GM19351 (cell line): ENCODE measurements around the gene SAA1.

Source experiments
- ATAC-seq: cut with Tn5 transposase; IDR thresholded peaks from one replicate; pipeline ENCODE4 v1.9.1; 2021; ENCODE audit warnings: mild to moderate bottlenecking, moderate library complexity; ENCODE audit not compliant: unreplicated experiment

The SAA1 gene

GRCh38 chr11:18308242-18308641 lies 42.2 kb downstream of the SAA1 start:
- ATAC-seq = no peak

- no peak for ATAC-seq
These were observed 43.6 kb downstream of the SAA1 start for GRCh38 chr11:18309691-18310090.

GRCh38 chr11:18310800-18311340 lies 44.8 kb downstream of the SAA1 start:
- peak; percentile 61 for ATAC-seq

GRCh38 chr11:18312012-18312411 lies 45.9 kb downstream of the SAA1 start:
- no peak for ATAC-seq

GRCh38 chr11:18312663-18313420 lies 46.8 kb downstream of the SAA1 start:
- ATAC-seq = no peak

- ATAC-seq = no peak
These were observed 48.1 kb downstream of the SAA1 start for GRCh38 chr11:18313965-18314763.

GRCh38 chr11:18314784-18315523 lies 48.9 kb downstream of the SAA1 start:
- no peak for ATAC-seq

- no peak for ATAC-seq
These were observed 49.8 kb downstream of the SAA1 start for GRCh38 chr11:18315893-18316292.

- ATAC-seq = no peak
These were observed 51.5 kb downstream of the SAA1 start for GRCh38 chr11:18317551-18317950.
